HEK293T (cell line): ENCODE measurements around the gene SMPD2.

ENCODE experiments used
- ELF4 ChIP-seq: fragments of 450-650 bp; IDR thresholded peaks from 2 replicates; pipeline ENCODE4 v1.6.1; 2017; ENCODE audit warnings: antibody characterized with exemption
- FOXK2 ChIP-seq: fragments of 450-650 bp; IDR thresholded peaks from 2 replicates; pipeline ENCODE4 v1.6.1; 2016; ENCODE audit warnings: mild to moderate bottlenecking
- FOXM1 ChIP-seq: fragments of 450-650 bp; IDR thresholded peaks from 2 replicates; pipeline ENCODE4 v1.6.1; 2017; ENCODE audit warnings: mild to moderate bottlenecking, borderline replicate concordance
- L3MBTL2 ChIP-seq: fragments of 450-650 bp; conservative IDR thresholded peaks from 2 replicates; pipeline ENCODE4 v1.6.1; 2016; ENCODE audit warnings: mild to moderate bottlenecking
- LEF1 ChIP-seq: fragments of 450-650 bp; IDR thresholded peaks from 2 replicates; pipeline ENCODE4 v1.6.1; 2017; ENCODE audit warnings: mild to moderate bottlenecking, borderline replicate concordance
- NFRKB ChIP-seq: fragments of 450-650 bp; IDR thresholded peaks from 2 replicates; pipeline ENCODE4 v1.6.1; 2016; ENCODE audit warnings: mild to moderate bottlenecking, moderate library complexity
- SP1 ChIP-seq: fragments of 450-650 bp; IDR thresholded peaks from 2 replicates; pipeline ENCODE4 v1.6.1; 2017
- SUZ12 ChIP-seq: fragments of 450-650 bp; IDR thresholded peaks from 2 replicates; pipeline ENCODE4 v1.6.1; 2016; ENCODE audit warnings: mild to moderate bottlenecking
- TARDBP ChIP-seq: fragments of 450-650 bp; IDR thresholded peaks from 2 replicates; pipeline ENCODE4 v1.6.1; 2016
- ZNF384 ChIP-seq: fragments of 450-650 bp; IDR thresholded peaks from 2 replicates; pipeline ENCODE4 v1.6.1; 2016

DNA sequence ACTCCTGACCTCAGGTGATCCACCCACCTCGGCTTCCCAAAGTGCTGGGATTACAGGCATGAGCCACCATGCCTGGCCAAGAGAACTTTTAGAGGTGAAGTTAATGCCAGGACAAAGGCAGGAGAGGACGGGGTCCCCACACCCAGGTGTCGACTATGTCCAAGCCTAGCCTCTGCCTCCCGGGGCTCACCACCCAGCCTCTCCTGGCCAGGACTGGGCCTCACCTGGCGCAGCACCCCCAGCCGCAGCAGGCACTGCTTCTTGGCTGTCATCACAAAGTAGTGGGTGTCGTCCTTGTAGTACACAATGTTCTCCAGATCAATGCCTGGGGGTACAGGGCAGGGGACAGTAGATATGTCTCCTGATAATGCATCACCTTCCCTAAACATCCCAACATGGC is 10.9 kb downstream of the SMPD2 start:
- no peak for TF ChIP-seq ELF4
- TF ChIP-seq FOXM1 = no peak
- no peak for TF ChIP-seq LEF1
- TF ChIP-seq SP1 = no peak
- TF ChIP-seq SUZ12 = no peak
- TF ChIP-seq ZNF384 = no peak
- no peak for TF ChIP-seq L3MBTL2
- no peak for TF ChIP-seq NFRKB
- no peak for TF ChIP-seq FOXK2
- TF ChIP-seq TARDBP = no peak
